Peyer's patch (tissue), 4 donors: ENCODE data around the gene C10orf71. TPM values are rescaled to one million over a fixed set of nuclear protein-coding genes. Genes with fewer than 3 reads are reported as not detected.

Experiments
- DNase-seq, 3 donors: peaks; one replicate each; pipeline ENCODE4 v3.0.0-alpha.2; 2017 to 2019
- H3K27ac ChIP-seq, 4 donors: fragments of 200-600 bp; sonication (generic); one replicate each; pipeline ENCODE4 v1.5.1; 2016 to 2019
- H3K27me3 ChIP-seq, 2 donors: fragments of 200-600 bp; sonication (generic); one replicate each; pipeline ENCODE4 v1.5.1; 2019
- H3K36me3 ChIP-seq, 3 donors: fragments of 200-600 bp; sonication (generic); one replicate each; pipeline ENCODE4 v1.5.1; 2016 to 2019
- H3K4me1 ChIP-seq, 4 donors: fragments of 200-600 bp; sonication (generic); one replicate each; pipeline ENCODE4 v1.5.1; 2016 to 2019
- H3K4me3 ChIP-seq, 4 donors: fragments of 200-600 bp; sonication (generic); 1 replicate in 3 of 4; 2 replicates in 1 of 4; pipeline ENCODE4 v1.5.1; 2016 to 2019; ENCODE audit warnings: mild to moderate bottlenecking in 1 of 4
- H3K9me3 ChIP-seq, 4 donors: fragments of 200-600 bp; sonication (generic); one replicate each; pipeline ENCODE4 v1.5.1; 2016 to 2019; ENCODE audit warnings: mild to moderate bottlenecking in 1 of 4
- CTCF ChIP-seq, 6 experiments: fragments of 450-650 bp in 4 of 6; fragments of 200-600 bp in 2 of 6; sonication (generic) in 1 of 6; IDR thresholded peaks; one replicate each; pipeline ENCODE4 v1.5.1; 2017 to 2019; ENCODE audit warnings: antibody characterized with exemption in 6 of 6, mild to moderate bottlenecking in 3 of 6, moderate library complexity in 1 of 6
- POLR2A ChIP-seq, 2 donors: fragments of 450-650 bp; IDR thresholded peaks; one replicate each; pipeline ENCODE4 v1.5.1; 2017; ENCODE audit warnings: antibody characterized with exemption in 2 of 2, mild to moderate bottlenecking in 2 of 2, moderate library complexity in 2 of 2
- total RNA-seq, 4 donors: library from RNA; depleted of rRNA; stranded (reverse); fragments of >200 nt; gene quantifications; one replicate each; pipeline ENCODE4 v1.1.0, GENCODE V29; 2016

C10orf71 gene
- total RNA-seq, 4 donors from 2014 or later = not detected

DNA sequence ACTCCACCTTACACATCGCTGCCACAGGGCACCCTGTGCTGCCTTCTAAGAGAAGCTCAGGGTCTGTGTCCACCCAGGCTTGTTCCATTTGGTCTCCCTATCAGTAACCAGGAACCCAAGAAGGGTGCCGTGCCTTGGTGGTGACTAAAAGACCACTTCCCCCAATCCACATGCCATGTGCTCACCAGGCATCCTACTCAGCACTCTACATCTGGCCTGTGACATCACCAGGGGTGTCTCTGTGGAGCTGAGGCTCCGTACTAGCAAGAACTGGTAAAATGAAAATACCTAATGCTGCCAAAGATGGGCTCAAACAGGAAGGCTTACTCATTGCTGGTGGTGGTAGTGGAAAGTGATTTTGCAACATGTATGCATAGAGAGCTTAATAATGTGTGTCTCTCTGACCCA, 19.0 kb upstream of the C10orf71 start:
- Histone ChIP-seq H3K27ac (no peak overlapping the region), H3K4me1 (no peaks in the 10 kb centered on the region), H3K36me3 (no peaks in the 10 kb centered on the region), H3K27me3 (no peaks in the 10 kb centered on the region), H3K4me3 (no peak overlapping the region), H3K9me3 (no peaks in the 10 kb centered on the region)
- TF ChIP-seq POLR2A (IDR thresholded peaks at IDR 0.05) = no peak
- TF ChIP-seq CTCF (IDR thresholded peaks at IDR 0.05) = no peak
- no peak for DNase-seq

- H3K27me3 ChIP-seq = no peaks in the 10 kb centered on the region
- no peak for TF ChIP-seq POLR2A (IDR thresholded peaks at IDR 0.05)
- no peak for TF ChIP-seq CTCF (IDR thresholded peaks at IDR 0.05)
- no peak overlapping the region for H3K4me3 ChIP-seq
- no peaks in the 10 kb centered on the region for H3K4me1 ChIP-seq
- H3K36me3 ChIP-seq = no peaks in the 10 kb centered on the region
- no peak for DNase-seq
- H3K9me3 ChIP-seq = no peaks in the 10 kb centered on the region
- H3K27ac ChIP-seq = no peak overlapping the region
Measured at GRCh38 chr10:49281461-49281860, 17.5 kb upstream of the C10orf71 start.

DNA sequence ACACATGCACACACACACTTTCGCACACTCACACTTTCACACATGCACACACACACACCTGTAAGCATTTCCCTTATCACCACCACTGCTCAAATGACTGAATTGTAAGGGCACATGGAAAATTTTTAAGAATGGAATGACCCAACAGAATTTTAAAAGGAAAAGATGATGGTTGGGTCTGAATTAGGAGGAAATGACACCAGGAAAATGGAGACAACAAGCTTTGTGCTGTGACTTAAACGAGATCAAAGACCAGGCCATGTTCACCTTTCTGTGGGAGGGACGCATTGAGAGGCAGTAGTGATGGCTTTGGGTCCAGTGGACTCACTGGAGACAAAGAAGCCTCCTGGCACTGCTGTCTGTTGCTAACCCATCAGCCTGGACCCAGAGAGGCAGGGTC, 16.7 kb upstream of the C10orf71 start:
- H3K4me3 ChIP-seq = no peak overlapping the region
- no peaks in the 10 kb centered on the region for H3K9me3 ChIP-seq
- no peaks in the 10 kb centered on the region for H3K4me1 ChIP-seq
- TF ChIP-seq CTCF (IDR thresholded peaks at IDR 0.05) (no peak), POLR2A (IDR thresholded peaks at IDR 0.05) (no peak)
- H3K27me3 ChIP-seq = no peaks in the 10 kb centered on the region
- no peaks in the 10 kb centered on the region for H3K36me3 ChIP-seq
- no peak for DNase-seq
- H3K27ac ChIP-seq = no peak overlapping the region

GRCh38 chr10:49282879-49283341, 16.1 kb upstream of the C10orf71 start:
- no peaks in the 10 kb centered on the region for H3K9me3 ChIP-seq
- no peak for DNase-seq
- no peak for TF ChIP-seq POLR2A (IDR thresholded peaks at IDR 0.05)
- no peak for TF ChIP-seq CTCF (IDR thresholded peaks at IDR 0.05)
- H3K27ac ChIP-seq = no peak overlapping the region
- H3K4me1 ChIP-seq = no peaks in the 10 kb centered on the region
- H3K27me3 ChIP-seq = no peaks in the 10 kb centered on the region
- H3K4me3 ChIP-seq = no peak overlapping the region
- H3K36me3 ChIP-seq = no peaks in the 10 kb centered on the region

DNA sequence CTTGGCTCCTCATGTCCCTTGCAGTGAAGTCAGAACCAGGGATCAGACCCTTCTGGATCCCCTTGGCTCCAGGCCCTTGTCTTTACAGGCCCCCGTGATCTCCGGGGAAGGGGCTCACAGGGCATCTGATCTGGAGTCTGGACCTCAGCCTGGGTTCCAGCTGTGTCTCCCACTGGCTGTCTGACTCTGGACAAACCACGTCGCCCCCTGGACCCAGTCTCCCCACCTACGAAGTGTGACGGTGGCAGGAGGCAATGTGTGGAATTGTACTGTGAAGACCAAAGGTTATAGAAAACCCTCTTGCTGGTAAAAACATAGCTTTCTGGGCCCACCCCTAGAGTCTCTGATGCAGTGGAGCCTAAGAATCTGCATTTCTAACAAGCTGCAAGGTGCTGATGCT, 15.5 kb upstream of the C10orf71 start:
- no peak for DNase-seq
- Histone ChIP-seq H3K27me3 (no peaks in the 10 kb centered on the region), H3K9me3 (no peaks in the 10 kb centered on the region), H3K4me1 (no peaks in the 10 kb centered on the region), H3K36me3 (no peaks in the 10 kb centered on the region), H3K4me3 (no peak overlapping the region), H3K27ac (no peak overlapping the region)
- no peak for TF ChIP-seq POLR2A (IDR thresholded peaks at IDR 0.05)
- TF ChIP-seq CTCF (IDR thresholded peaks at IDR 0.05) = no peak

- Histone ChIP-seq H3K27me3 (no peaks in the 10 kb centered on the region), H3K4me1 (no peaks in the 10 kb centered on the region), H3K9me3 (no peaks in the 10 kb centered on the region), H3K4me3 (no peak overlapping the region), H3K36me3 (no peaks in the 10 kb centered on the region), H3K27ac (no peak overlapping the region)
- TF ChIP-seq POLR2A (IDR thresholded peaks at IDR 0.05) (no peak), CTCF (IDR thresholded peaks at IDR 0.05) (no peak)
- DNase-seq = no peak
Measured at GRCh38 chr10:49284356-49284755, 14.6 kb upstream of the C10orf71 start.
